ENCODE results near the gene SOX5. TPM values are rescaled to one million over a fixed set of nuclear protein-coding genes. Genes with fewer than 3 reads are reported as not detected.

The SOX5 gene
- total RNA-seq, 3 donors from 2014 or later (not counting 1 experiment from before 2014, with no cell fraction given): 0.80 to 0.95 TPM; not detected in 1

- no peak overlapping the region for H3K27ac ChIP-seq (ENCODE audit: low read length)
- intact Hi-C loops (cut with micrococcal nuclease): no loop called here
- WGBS (ENCODE audit: insufficient coverage): no CpG with 5 or more reads among the region's 1 CpG
- no peak overlapping the region for H3K4me3 Mint-ChIP-seq
- no peak overlapping the region for H3K27ac Mint-ChIP-seq
- H3K4me3 ChIP-seq (ENCODE audit: low read length): no peak overlapping the region
- TF ChIP-seq CTCF (IDR thresholded peaks at IDR 0.05): no peak
- H3K36me3 ChIP-seq (ENCODE audit: control insufficient read depth, insufficient read depth, low read length): no peaks in the 10 kb centered on the region
- no peaks in the 10 kb centered on the region for H3K36me3 Mint-ChIP-seq
- H3K9me3 ChIP-seq (ENCODE audit: control insufficient read depth, insufficient read depth, low read length): no peaks in the 10 kb centered on the region
- DNase-seq (no peak), ATAC-seq (no peak)
- peaks cover 7 to 11% of the 10 kb centered on the region in 2 donors for H3K9me3 Mint-ChIP-seq
- no peaks in the 10 kb centered on the region for H3K4me1 ChIP-seq (ENCODE audit: control insufficient read depth, insufficient read depth, low read length)
- H3K27me3 Mint-ChIP-seq (ENCODE audit: low read depth in 2 of 2): no peaks in the 10 kb centered on the region
- no peaks in the 10 kb centered on the region for H3K4me1 Mint-ChIP-seq
- H3K27me3 ChIP-seq (ENCODE audit: control insufficient read depth, insufficient read depth, low read length): no peaks in the 10 kb centered on the region
Measured at GRCh38 chr12:23687947-23688346, 261.5 kb downstream of the SOX5 start.

- TF ChIP-seq CTCF (IDR thresholded peaks at IDR 0.05): no peak
- H3K4me3 ChIP-seq (ENCODE audit: low read length): no peak overlapping the region
- Mint-ChIP-seq H3K9me3 (peaks cover 7 to 14% of the 10 kb centered on the region in 2 donors), H3K27ac (no peak overlapping the region), H3K27me3 (ENCODE audit: low read depth in 2 of 2) (no peaks in the 10 kb centered on the region), H3K4me3 (no peak overlapping the region), H3K4me1 (no peaks in the 10 kb centered on the region), H3K36me3 (no peaks in the 10 kb centered on the region)
- H3K9me3 ChIP-seq (ENCODE audit: control insufficient read depth, insufficient read depth, low read length): no peaks in the 10 kb centered on the region
- no peak for DNase-seq
- no peaks in the 10 kb centered on the region for H3K4me1 ChIP-seq (ENCODE audit: control insufficient read depth, insufficient read depth, low read length)
- H3K27ac ChIP-seq (ENCODE audit: low read length): no peak overlapping the region
- intact Hi-C loops (cut with micrococcal nuclease): no loop called here
- no peak for ATAC-seq
- no peaks in the 10 kb centered on the region for H3K36me3 ChIP-seq (ENCODE audit: control insufficient read depth, insufficient read depth, low read length)
- no peaks in the 10 kb centered on the region for H3K27me3 ChIP-seq (ENCODE audit: control insufficient read depth, insufficient read depth, low read length)
Measured at GRCh38 chr12:23686095-23686494, 263.4 kb downstream of the SOX5 start.

- Mint-ChIP-seq H3K4me1 (no peaks in the 10 kb centered on the region), H3K9me3 (peaks cover 0 to 7% of the 10 kb centered on the region in 2 donors), H3K27ac (no peak overlapping the region), H3K36me3 (no peaks in the 10 kb centered on the region), H3K27me3 (ENCODE audit: low read depth in 2 of 2) (no peaks in the 10 kb centered on the region), H3K4me3 (no peak overlapping the region)
- WGBS (ENCODE audit: insufficient coverage): 81% methylated on average over 1 of the region's 1 CpG
- intact Hi-C loops (cut with micrococcal nuclease): no loop called here
- H3K9me3 ChIP-seq (ENCODE audit: control insufficient read depth, insufficient read depth, low read length): no peaks in the 10 kb centered on the region
- H3K4me3 ChIP-seq (ENCODE audit: low read length): no peak overlapping the region
- DNase-seq (no peak), ATAC-seq (no peak)
- H3K4me1 ChIP-seq (ENCODE audit: control insufficient read depth, insufficient read depth, low read length): no peaks in the 10 kb centered on the region
- TF ChIP-seq CTCF (IDR thresholded peaks at IDR 0.05): no peak
- H3K27ac ChIP-seq (ENCODE audit: low read length): no peak overlapping the region
- H3K36me3 ChIP-seq (ENCODE audit: control insufficient read depth, insufficient read depth, low read length): no peaks in the 10 kb centered on the region
- H3K27me3 ChIP-seq (ENCODE audit: control insufficient read depth, insufficient read depth, low read length): no peaks in the 10 kb centered on the region
Measured at GRCh38 chr12:23684121-23684520, 265.3 kb downstream of the SOX5 start.

- Mint-ChIP-seq H3K27me3 (ENCODE audit: low read depth in 2 of 2) (no peaks in the 10 kb centered on the region), H3K36me3 (no peaks in the 10 kb centered on the region), H3K4me3 (no peak overlapping the region), H3K4me1 (no peaks in the 10 kb centered on the region), H3K27ac (no peak overlapping the region), H3K9me3 (peaks cover 0 to 10% of the 10 kb centered on the region in 2 donors)
- Histone ChIP-seq H3K4me1 (ENCODE audit: control insufficient read depth, insufficient read depth, low read length) (no peaks in the 10 kb centered on the region), H3K27me3 (ENCODE audit: control insufficient read depth, insufficient read depth, low read length) (no peaks in the 10 kb centered on the region), H3K36me3 (ENCODE audit: control insufficient read depth, insufficient read depth, low read length) (no peaks in the 10 kb centered on the region), H3K27ac (ENCODE audit: low read length) (no peak overlapping the region), H3K9me3 (ENCODE audit: control insufficient read depth, insufficient read depth, low read length) (no peaks in the 10 kb centered on the region), H3K4me3 (ENCODE audit: low read length) (no peak overlapping the region)
- no peak for TF ChIP-seq CTCF (IDR thresholded peaks at IDR 0.05)
- intact Hi-C loops (cut with micrococcal nuclease): no loop called here
- no peak for ATAC-seq
- DNase-seq: no peak
Measured at GRCh38 chr12:23681237-23681636, 268.2 kb downstream of the SOX5 start.

All from natural killer cell (primary cell).